ENCODE data around the gene B3GNT5.

GRCh38 chr3:183244981-183245476, 8.0 kb upstream of the B3GNT5 start:
- no peak for TF ChIP-seq EZH2 (IDR thresholded peaks at IDR 0.05; ENCODE audit: borderline replicate concordance, low read depth, low read length, poor library complexity, severe bottlenecking)
- no peak for TF ChIP-seq CTCF (conservative IDR thresholded peaks at IDR 0.05; ENCODE audit: low read depth, low read length)
